ENCODE measurements around the gene KLHL14. TPM values are rescaled to one million over a fixed set of nuclear protein-coding genes. Genes with fewer than 3 reads are reported as not detected.
A peak's percentile ranks its signal among the peaks of the same experiment; 100 is the strongest.

Gene KLHL14
- total and polyA plus RNA-seq, 2 experiments from 2014 or later, result 0.44 to 1.9 TPM

DNA sequence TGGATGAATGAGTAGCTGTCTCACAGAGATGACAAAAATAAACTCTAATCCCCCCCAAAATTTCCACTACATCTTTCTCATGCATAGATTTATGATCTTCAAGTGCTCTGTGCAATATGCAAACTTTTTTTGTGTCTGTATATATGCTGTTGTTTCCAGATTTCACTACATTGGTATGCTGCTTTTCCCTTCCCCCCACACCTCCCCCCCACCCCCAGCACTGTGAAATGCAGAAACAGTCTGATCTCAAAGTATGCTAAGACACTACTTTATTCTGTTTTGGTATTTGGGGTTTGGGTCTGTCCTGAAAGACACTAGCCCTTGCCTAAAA is 524 bp upstream of the KLHL14 start (continued):
- TF ChIP-seq, protein P1, sequence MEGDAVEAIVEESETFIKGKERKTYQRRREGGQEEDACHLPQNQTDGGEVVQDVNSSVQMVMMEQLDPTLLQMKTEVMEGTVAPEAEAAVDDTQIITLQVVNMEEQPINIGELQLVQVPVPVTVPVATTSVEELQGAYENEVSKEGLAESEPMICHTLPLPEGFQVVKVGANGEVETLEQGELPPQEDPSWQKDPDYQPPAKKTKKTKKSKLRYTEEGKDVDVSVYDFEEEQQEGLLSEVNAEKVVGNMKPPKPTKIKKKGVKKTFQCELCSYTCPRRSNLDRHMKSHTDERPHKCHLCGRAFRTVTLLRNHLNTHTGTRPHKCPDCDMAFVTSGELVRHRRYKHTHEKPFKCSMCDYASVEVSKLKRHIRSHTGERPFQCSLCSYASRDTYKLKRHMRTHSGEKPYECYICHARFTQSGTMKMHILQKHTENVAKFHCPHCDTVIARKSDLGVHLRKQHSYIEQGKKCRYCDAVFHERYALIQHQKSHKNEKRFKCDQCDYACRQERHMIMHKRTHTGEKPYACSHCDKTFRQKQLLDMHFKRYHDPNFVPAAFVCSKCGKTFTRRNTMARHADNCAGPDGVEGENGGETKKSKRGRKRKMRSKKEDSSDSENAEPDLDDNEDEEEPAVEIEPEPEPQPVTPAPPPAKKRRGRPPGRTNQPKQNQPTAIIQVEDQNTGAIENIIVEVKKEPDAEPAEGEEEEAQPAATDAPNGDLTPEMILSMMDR (conservative IDR thresholded peaks at IDR 0.05; ENCODE audit: low read depth in 2 of 2), result no peak
- TF ChIP-seq EZH2phosphoT487 (IDR thresholded peaks at IDR 0.05; ENCODE audit: unreplicated experiment), result no peak
- TF ChIP-seq ZNF114 (CRISPR knock-in tag; IDR thresholded peaks at IDR 0.05), result no peak
- no peak for TF ChIP-seq ZNF331 (CRISPR knock-in tag; IDR thresholded peaks at IDR 0.05; ENCODE audit: low read depth)
- TF ChIP-seq, protein P2, sequence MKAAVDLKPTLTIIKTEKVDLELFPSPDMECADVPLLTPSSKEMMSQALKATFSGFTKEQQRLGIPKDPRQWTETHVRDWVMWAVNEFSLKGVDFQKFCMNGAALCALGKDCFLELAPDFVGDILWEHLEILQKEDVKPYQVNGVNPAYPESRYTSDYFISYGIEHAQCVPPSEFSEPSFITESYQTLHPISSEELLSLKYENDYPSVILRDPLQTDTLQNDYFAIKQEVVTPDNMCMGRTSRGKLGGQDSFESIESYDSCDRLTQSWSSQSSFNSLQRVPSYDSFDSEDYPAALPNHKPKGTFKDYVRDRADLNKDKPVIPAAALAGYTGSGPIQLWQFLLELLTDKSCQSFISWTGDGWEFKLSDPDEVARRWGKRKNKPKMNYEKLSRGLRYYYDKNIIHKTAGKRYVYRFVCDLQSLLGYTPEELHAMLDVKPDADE (IDR thresholded peaks at IDR 0.05), result no peak
- TF ChIP-seq, protein P3, sequence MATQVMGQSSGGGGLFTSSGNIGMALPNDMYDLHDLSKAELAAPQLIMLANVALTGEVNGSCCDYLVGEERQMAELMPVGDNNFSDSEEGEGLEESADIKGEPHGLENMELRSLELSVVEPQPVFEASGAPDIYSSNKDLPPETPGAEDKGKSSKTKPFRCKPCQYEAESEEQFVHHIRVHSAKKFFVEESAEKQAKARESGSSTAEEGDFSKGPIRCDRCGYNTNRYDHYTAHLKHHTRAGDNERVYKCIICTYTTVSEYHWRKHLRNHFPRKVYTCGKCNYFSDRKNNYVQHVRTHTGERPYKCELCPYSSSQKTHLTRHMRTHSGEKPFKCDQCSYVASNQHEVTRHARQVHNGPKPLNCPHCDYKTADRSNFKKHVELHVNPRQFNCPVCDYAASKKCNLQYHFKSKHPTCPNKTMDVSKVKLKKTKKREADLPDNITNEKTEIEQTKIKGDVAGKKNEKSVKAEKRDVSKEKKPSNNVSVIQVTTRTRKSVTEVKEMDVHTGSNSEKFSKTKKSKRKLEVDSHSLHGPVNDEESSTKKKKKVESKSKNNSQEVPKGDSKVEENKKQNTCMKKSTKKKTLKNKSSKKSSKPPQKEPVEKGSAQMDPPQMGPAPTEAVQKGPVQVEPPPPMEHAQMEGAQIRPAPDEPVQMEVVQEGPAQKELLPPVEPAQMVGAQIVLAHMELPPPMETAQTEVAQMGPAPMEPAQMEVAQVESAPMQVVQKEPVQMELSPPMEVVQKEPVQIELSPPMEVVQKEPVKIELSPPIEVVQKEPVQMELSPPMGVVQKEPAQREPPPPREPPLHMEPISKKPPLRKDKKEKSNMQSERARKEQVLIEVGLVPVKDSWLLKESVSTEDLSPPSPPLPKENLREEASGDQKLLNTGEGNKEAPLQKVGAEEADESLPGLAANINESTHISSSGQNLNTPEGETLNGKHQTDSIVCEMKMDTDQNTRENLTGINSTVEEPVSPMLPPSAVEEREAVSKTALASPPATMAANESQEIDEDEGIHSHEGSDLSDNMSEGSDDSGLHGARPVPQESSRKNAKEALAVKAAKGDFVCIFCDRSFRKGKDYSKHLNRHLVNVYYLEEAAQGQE (IDR thresholded peaks at IDR 0.05; ENCODE audit: unreplicated experiment), result no peak
- no peak for TF ChIP-seq CREB1 (CRISPR knock-in tag; IDR thresholded peaks at IDR 0.05; ENCODE audit: low read depth)
- no peak for TF ChIP-seq POLR2AphosphoS5 (IDR thresholded peaks at IDR 0.05; ENCODE audit: low read depth)
- no peak for TF ChIP-seq EZH2 (IDR thresholded peaks at IDR 0.05; ENCODE audit: low read depth, unreplicated experiment)

DNA sequence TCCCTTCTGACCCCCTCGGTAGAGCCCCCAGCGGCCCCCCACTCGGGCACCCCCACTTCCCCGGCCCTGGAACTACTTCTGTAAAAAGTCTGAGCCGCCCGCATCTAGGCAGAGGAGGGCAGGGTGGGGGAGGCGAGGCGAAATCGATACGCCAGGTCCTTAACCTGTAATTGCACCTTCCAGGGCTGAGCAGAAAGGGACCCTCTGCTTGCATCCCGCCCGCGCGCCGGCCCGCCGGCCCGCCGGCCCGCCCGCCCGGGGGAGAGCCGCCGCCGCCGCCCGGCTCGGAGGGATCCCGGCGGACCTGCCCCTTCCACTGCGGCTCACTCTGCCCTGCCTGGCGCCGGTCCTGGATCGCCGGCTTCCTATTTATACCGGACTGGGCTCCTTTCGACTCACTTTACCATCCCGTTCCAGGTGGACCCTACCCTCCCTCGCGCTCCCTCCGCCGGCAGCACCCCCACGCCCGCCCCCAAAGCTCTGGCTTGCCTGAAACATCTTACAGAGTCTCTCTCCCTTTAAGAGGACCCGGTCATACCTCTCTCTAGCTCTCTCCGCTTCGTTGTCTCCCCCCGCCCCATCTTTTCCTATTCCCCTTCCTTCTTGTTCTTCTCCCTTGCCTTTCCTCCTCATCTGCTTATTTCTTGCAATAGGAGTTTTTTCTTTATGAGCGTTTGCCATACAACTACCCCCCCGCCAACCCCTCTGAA is 797 bp downstream of the KLHL14 start:
- no peaks in the 10 kb centered on the region for H3K9me2 ChIP-seq (ENCODE audit: insufficient read depth)
- no peak overlapping the region for H3K27ac ChIP-seq (ENCODE audit: low read depth)
- no peaks in the 10 kb centered on the region; the same call in 2 of the 3 replicates for H3K9me3 Mint-ChIP-seq
- no peaks in the 10 kb centered on the region for H4K20me1 ChIP-seq (replicated peaks; ENCODE audit: insufficient read depth)
- peak overlapping the region; percentile 92 for H3K4me3 Mint-ChIP-seq
- peaks cover 76% of the 10 kb centered on the region for H3K27me3 ChIP-seq (ENCODE audit: insufficient read depth)
- H3K27ac Mint-ChIP-seq, result no peak overlapping the region
- peak overlapping the region; percentile 88 for H3K4me3 ChIP-seq
- no peaks in the 10 kb centered on the region for H3K36me3 Mint-ChIP-seq (ENCODE audit: low read depth)
- peaks cover 47% of the 10 kb centered on the region for H3K4me1 Mint-ChIP-seq
- H3K4me1 ChIP-seq (ENCODE audit: insufficient read depth), result peaks cover 46% of the 10 kb centered on the region
- peaks cover 45% of the 10 kb centered on the region for H3K27me3 Mint-ChIP-seq (ENCODE audit: insufficient read depth, low read depth, poor library complexity)
- no peaks in the 10 kb centered on the region for H3K36me3 ChIP-seq (ENCODE audit: insufficient read depth)
- H3K79me2 ChIP-seq (replicated peaks; ENCODE audit: insufficient read depth), result no peaks in the 10 kb centered on the region
- H3K4me2 ChIP-seq, result peak overlapping the region; percentile 99
- H3F3A ChIP-seq (replicated peaks; ENCODE audit: low read depth), result peaks cover 9% of the 10 kb centered on the region; the same call in 1 of the 2 replicates
- ATAC-seq, result peak; percentile 33
- peak overlapping the region; percentile 63; the same call in 1 of the 2 replicates for H2AFZ ChIP-seq
- DNase-seq (ENCODE audit: low spot score), result peak; percentile 70
- TF ChIP-seq POLR2AphosphoS5 (IDR thresholded peaks at IDR 0.05; ENCODE audit: low read depth) (no peak), EZH2phosphoT487 (IDR thresholded peaks at IDR 0.05; ENCODE audit: unreplicated experiment) (no peak), STAT1 (IDR thresholded peaks at IDR 0.05; ENCODE audit: unreplicated experiment) (no peak), ZNF114 (CRISPR knock-in tag; IDR thresholded peaks at IDR 0.05) (no peak), ZNF331 (CRISPR knock-in tag; IDR thresholded peaks at IDR 0.05; ENCODE audit: low read depth) (no peak)
- TF ChIP-seq, protein P2 (IDR thresholded peaks at IDR 0.05), result no peak
- TF ChIP-seq, protein P1 (conservative IDR thresholded peaks at IDR 0.05; ENCODE audit: low read depth in 2 of 2), result no peak

Data from GM23338 (cell line).